ENCODE measurements around the gene SLC16A3.
A peak's percentile ranks its signal among the peaks of the same experiment; 100 is the strongest.

The SLC16A3 gene

GRCh38 chr17:82239926-82240505 lies 11.2 kb downstream of the SLC16A3 start:
- H4K12ac ChIP-seq (ENCODE audit: low read depth, low read length) = peak overlapping the region; percentile 12
- no peak overlapping the region for H3K23ac ChIP-seq (ENCODE audit: low read length)
- no peak overlapping the region for H3K4me3 ChIP-seq (ENCODE audit: low read depth, low read length)
- H2BK12ac ChIP-seq (ENCODE audit: low read length) = no peak overlapping the region
- H3K79me2 ChIP-seq (ENCODE audit: control insufficient read depth, insufficient read depth, low read length, poor library complexity) = no peaks in the 10 kb centered on the region
- H3K14ac ChIP-seq (ENCODE audit: low read length) = no peak overlapping the region
- H3K27ac ChIP-seq (ENCODE audit: low read depth, low read length) = no peak overlapping the region
- peak overlapping the region; percentile 30 for H3K18ac ChIP-seq (ENCODE audit: low read length)
- no peak overlapping the region for H2BK120ac ChIP-seq (ENCODE audit: insufficient read depth, low read length, poor library complexity)
- peaks cover 14 to 16% of the 10 kb centered on the region in 2 experiments for H3K4me1 ChIP-seq (ENCODE audit: control insufficient read depth in 1 of 2, insufficient read depth in 2 of 2, low read length in 2 of 2)
- no peak overlapping the region for H2BK5ac ChIP-seq (ENCODE audit: low read depth, low read length, poor library complexity)
- H2AFZ ChIP-seq (ENCODE audit: insufficient read depth, low read length, poor library complexity) = no peak overlapping the region
- H3K79me1 ChIP-seq (ENCODE audit: low read length) = peaks cover 6% of the 10 kb centered on the region
- no CpG with 5 or more reads among the region's 22 CpGs for WGBS (ENCODE audit: extremely low coverage, insufficient coverage, insufficient read length)
- H4K8ac ChIP-seq (ENCODE audit: low read depth, low read length) = no peak overlapping the region
- H3K27me3 ChIP-seq (ENCODE audit: insufficient read depth, low read length) = no peaks in the 10 kb centered on the region
- peak in 1 of 2 donors; percentile 10 for DNase-seq
- no peak overlapping the region for H2AK5ac ChIP-seq (ENCODE audit: low read length)
- H3K9me3 ChIP-seq (ENCODE audit: insufficient read depth, low read depth, low read length) = peaks cover 3% of the 10 kb centered on the region
- no peak overlapping the region for H3K4me2 ChIP-seq (ENCODE audit: low read length)
- H4K91ac ChIP-seq (ENCODE audit: low read depth, low read length) = no peak overlapping the region
- H3K36me3 ChIP-seq (ENCODE audit: control insufficient read depth in 1 of 2, insufficient read depth in 2 of 2, low read length in 2 of 2) = peaks cover 78 to 89% of the 10 kb centered on the region in 2 experiments
- H3K4ac ChIP-seq (ENCODE audit: low read depth, low read length) = no peak overlapping the region
- no peak overlapping the region for H3K9ac ChIP-seq (ENCODE audit: low read length)

GRCh38 chr17:82240506-82241182 lies 11.8 kb downstream of the SLC16A3 start:
- Histone ChIP-seq H3K27me3 (ENCODE audit: insufficient read depth, low read length) (no peaks in the 10 kb centered on the region), H4K12ac (ENCODE audit: low read depth, low read length) (no peak overlapping the region), H3K18ac (ENCODE audit: low read length) (peak overlapping the region; percentile 30), H3K4me1 (ENCODE audit: control insufficient read depth in 1 of 2, insufficient read depth in 2 of 2, low read length in 2 of 2) (peaks cover 8 to 9% of the 10 kb centered on the region in 2 experiments), H3K27ac (ENCODE audit: low read depth, low read length) (no peak overlapping the region), H3K9ac (ENCODE audit: low read length) (no peak overlapping the region), H3K9me3 (ENCODE audit: insufficient read depth, low read depth, low read length) (peaks cover 3% of the 10 kb centered on the region), H2BK12ac (ENCODE audit: low read length) (no peak overlapping the region), H3K4me3 (ENCODE audit: low read depth, low read length) (no peak overlapping the region), H3K36me3 (ENCODE audit: control insufficient read depth in 1 of 2, insufficient read depth in 2 of 2, low read length in 2 of 2) (peaks cover 85 to 92% of the 10 kb centered on the region in 2 experiments), H3K79me2 (ENCODE audit: control insufficient read depth, insufficient read depth, low read length, poor library complexity) (no peaks in the 10 kb centered on the region), H2AFZ (ENCODE audit: insufficient read depth, low read length, poor library complexity) (no peak overlapping the region), H3K4ac (ENCODE audit: low read depth, low read length) (no peak overlapping the region), H2BK5ac (ENCODE audit: low read depth, low read length, poor library complexity) (no peak overlapping the region), H3K14ac (ENCODE audit: low read length) (no peak overlapping the region), H2BK120ac (ENCODE audit: insufficient read depth, low read length, poor library complexity) (no peak overlapping the region), H3K4me2 (ENCODE audit: low read length) (no peak overlapping the region), H3K79me1 (ENCODE audit: low read length) (peaks cover 4% of the 10 kb centered on the region), H4K91ac (ENCODE audit: low read depth, low read length) (no peak overlapping the region), H3K23ac (ENCODE audit: low read length) (no peak overlapping the region), H4K8ac (ENCODE audit: low read depth, low read length) (no peak overlapping the region), H2AK5ac (ENCODE audit: low read length) (no peak overlapping the region)
- no CpG with 5 or more reads among the region's 20 CpGs for WGBS (ENCODE audit: extremely low coverage, insufficient coverage, insufficient read length)
- peak in 1 of 2 donors; percentile 4 for DNase-seq

DNA sequence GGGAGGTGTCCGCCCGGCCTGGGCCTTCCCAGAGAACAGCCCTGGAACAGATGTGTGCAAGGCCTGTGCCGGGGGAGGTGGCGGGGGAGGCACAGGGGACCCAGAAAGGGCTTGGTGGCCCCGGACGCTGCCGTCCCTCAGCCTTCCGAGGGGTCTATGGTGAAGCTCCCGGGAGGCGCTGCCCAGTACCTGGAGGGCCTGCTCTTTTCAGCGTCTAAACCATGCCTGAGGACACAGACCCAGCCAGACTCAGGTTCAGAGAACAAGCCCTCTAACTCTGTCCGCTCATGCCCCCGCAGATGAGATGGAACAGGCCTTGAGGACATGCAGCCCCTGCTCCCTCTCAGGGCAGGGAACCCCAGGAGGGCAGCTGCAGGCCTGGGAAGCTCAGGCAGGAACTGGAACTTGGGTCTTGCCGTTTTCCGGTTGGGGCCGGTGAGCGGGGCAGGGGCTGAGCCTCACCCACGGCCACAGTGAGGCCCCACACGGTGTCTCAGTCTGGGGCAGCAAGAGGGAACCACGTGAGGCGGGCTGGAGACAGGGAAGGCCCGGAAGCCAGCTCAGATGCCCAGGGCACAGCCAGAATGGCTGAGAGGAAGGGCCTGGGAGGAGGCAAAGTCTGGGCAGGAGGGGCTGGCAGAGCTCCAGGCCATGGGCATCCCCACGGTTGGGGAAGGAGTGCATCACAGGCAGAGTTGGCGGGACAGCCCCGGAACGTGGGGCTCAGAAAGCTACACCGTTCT lies 12.5 kb downstream of the SLC16A3 start:
- H2BK12ac ChIP-seq (ENCODE audit: low read length) = no peak overlapping the region
- peaks cover 87 to 93% of the 10 kb centered on the region in 2 experiments for H3K36me3 ChIP-seq (ENCODE audit: control insufficient read depth in 1 of 2, insufficient read depth in 2 of 2, low read length in 2 of 2)
- no peak overlapping the region for H4K12ac ChIP-seq (ENCODE audit: low read depth, low read length)
- H2BK5ac ChIP-seq (ENCODE audit: low read depth, low read length, poor library complexity) = no peak overlapping the region
- peaks cover 3% of the 10 kb centered on the region for H3K9me3 ChIP-seq (ENCODE audit: insufficient read depth, low read depth, low read length)
- no peak overlapping the region for H3K4ac ChIP-seq (ENCODE audit: low read depth, low read length)
- H3K4me1 ChIP-seq (ENCODE audit: control insufficient read depth in 1 of 2, insufficient read depth in 2 of 2, low read length in 2 of 2) = peaks cover 3% of the 10 kb centered on the region in 2 experiments
- H3K9ac ChIP-seq (ENCODE audit: low read length) = no peak overlapping the region
- H3K4me2 ChIP-seq (ENCODE audit: low read length) = no peak overlapping the region
- no peak overlapping the region for H2BK120ac ChIP-seq (ENCODE audit: insufficient read depth, low read length, poor library complexity)
- no CpG with 5 or more reads among the region's 27 CpGs for WGBS (ENCODE audit: extremely low coverage, insufficient coverage, insufficient read length)
- H3K27me3 ChIP-seq (ENCODE audit: insufficient read depth, low read length) = no peaks in the 10 kb centered on the region
- H3K14ac ChIP-seq (ENCODE audit: low read length) = no peak overlapping the region
- peak in 1 of 2 donors; percentile 54 for DNase-seq
- H3K27ac ChIP-seq (ENCODE audit: low read depth, low read length) = no peak overlapping the region
- no peak overlapping the region for H3K18ac ChIP-seq (ENCODE audit: low read length)
- H2AFZ ChIP-seq (ENCODE audit: insufficient read depth, low read length, poor library complexity) = no peak overlapping the region
- no peaks in the 10 kb centered on the region for H3K79me1 ChIP-seq (ENCODE audit: low read length)
- no peak overlapping the region for H4K91ac ChIP-seq (ENCODE audit: low read depth, low read length)
- H3K4me3 ChIP-seq (ENCODE audit: low read depth, low read length) = no peak overlapping the region
- H4K8ac ChIP-seq (ENCODE audit: low read depth, low read length) = no peak overlapping the region
- no peak overlapping the region for H2AK5ac ChIP-seq (ENCODE audit: low read length)
- H3K23ac ChIP-seq (ENCODE audit: low read length) = no peak overlapping the region
- H3K79me2 ChIP-seq (ENCODE audit: control insufficient read depth, insufficient read depth, low read length, poor library complexity) = no peaks in the 10 kb centered on the region

DNA sequence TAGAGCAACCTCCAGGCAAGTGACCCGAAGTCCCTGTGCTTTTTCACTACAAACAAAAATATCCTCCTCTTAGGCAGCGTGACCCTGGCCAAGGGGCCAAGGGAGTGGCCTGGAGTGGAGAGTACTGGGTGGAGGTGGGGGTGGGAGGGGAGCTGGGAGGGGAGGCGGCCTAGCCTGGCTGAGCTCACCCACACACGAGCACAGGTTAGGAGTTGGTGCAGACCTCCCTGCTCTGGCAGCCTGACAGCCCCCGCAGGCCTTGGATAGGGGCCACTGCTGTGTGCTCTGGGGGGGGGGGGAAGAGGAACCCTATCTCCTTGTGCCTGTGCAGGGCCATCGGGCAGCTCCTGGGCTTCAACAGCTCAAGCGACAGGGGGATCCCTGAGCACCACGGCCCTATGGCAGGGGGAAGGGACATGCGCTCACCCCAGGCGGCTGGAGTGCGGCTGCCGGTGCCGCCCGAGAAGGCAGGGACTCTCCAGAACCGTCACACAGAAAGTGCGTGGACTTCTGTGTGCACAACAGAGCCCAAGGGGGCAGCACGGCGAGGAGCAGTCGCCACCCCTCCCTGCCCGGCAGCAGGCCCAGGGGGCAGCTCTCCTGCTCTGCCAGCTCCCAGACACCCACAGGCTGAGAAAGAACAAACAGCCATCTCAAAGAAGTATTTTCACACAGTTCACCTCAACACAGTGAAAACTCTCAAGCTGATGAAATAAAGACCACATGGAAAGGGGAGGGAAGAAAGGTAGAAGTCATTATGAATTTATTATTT lies 13.3 kb downstream of the SLC16A3 start:
- WGBS (ENCODE audit: extremely low coverage, insufficient coverage, insufficient read length) = no CpG with 5 or more reads among the region's 20 CpGs
- no peak overlapping the region for H3K9ac ChIP-seq (ENCODE audit: low read length)

More for the DNA sequence above, 13.3 kb downstream of the SLC16A3 start:
- H4K12ac ChIP-seq (ENCODE audit: low read depth, low read length) = no peak overlapping the region
- H3K79me2 ChIP-seq (ENCODE audit: control insufficient read depth, insufficient read depth, low read length, poor library complexity) = no peaks in the 10 kb centered on the region
- H2AK5ac ChIP-seq (ENCODE audit: low read length) = no peak overlapping the region
- no peak overlapping the region for H2BK12ac ChIP-seq (ENCODE audit: low read length)
- peak in 1 of 2 donors; percentile 18 for DNase-seq
- H2BK5ac ChIP-seq (ENCODE audit: low read depth, low read length, poor library complexity) = no peak overlapping the region
- no peak overlapping the region for H3K14ac ChIP-seq (ENCODE audit: low read length)
- H3K23ac ChIP-seq (ENCODE audit: low read length) = no peak overlapping the region
- H3K18ac ChIP-seq (ENCODE audit: low read length) = no peak overlapping the region
- H3K36me3 ChIP-seq (ENCODE audit: control insufficient read depth in 1 of 2, insufficient read depth in 2 of 2, low read length in 2 of 2) = peaks cover 89 to 94% of the 10 kb centered on the region in 2 experiments
- no peak overlapping the region for H3K4me3 ChIP-seq (ENCODE audit: low read depth, low read length)
- H3K27ac ChIP-seq (ENCODE audit: low read depth, low read length) = no peak overlapping the region
- H3K4me1 ChIP-seq (ENCODE audit: control insufficient read depth in 1 of 2, insufficient read depth in 2 of 2, low read length in 2 of 2) = peaks cover 0 to 3% of the 10 kb centered on the region in 2 experiments
- H2BK120ac ChIP-seq (ENCODE audit: insufficient read depth, low read length, poor library complexity) = no peak overlapping the region
- H3K79me1 ChIP-seq (ENCODE audit: low read length) = no peaks in the 10 kb centered on the region
- no peak overlapping the region for H3K4me2 ChIP-seq (ENCODE audit: low read length)
- H3K4ac ChIP-seq (ENCODE audit: low read depth, low read length) = no peak overlapping the region
- H2AFZ ChIP-seq (ENCODE audit: insufficient read depth, low read length, poor library complexity) = no peak overlapping the region
- no peak overlapping the region for H4K91ac ChIP-seq (ENCODE audit: low read depth, low read length)
- H3K27me3 ChIP-seq (ENCODE audit: insufficient read depth, low read length) = no peaks in the 10 kb centered on the region
- H3K9me3 ChIP-seq (ENCODE audit: insufficient read depth, low read depth, low read length) = peaks cover 3% of the 10 kb centered on the region
- H4K8ac ChIP-seq (ENCODE audit: low read depth, low read length) = no peak overlapping the region

Data from trophoblast cell (in vitro differentiated cells and primary cell).